IPS DF 6.9 (cell line): ENCODE results near the gene ACTMAP.

Experiments
- DNase-seq: peaks from one replicate; pipeline ENCODE4 v3.0.0-alpha.2; 2013; ENCODE audit warnings: low read depth, low spot score
- H3K27ac ChIP-seq: one replicate; pipeline ENCODE4 v1.5.1; 2013; ENCODE audit warnings: low read length, control low read depth
- H3K27me3 ChIP-seq: 2 replicates; pipeline ENCODE4 v1.6.1; 2013; ENCODE audit warnings: mild to moderate bottlenecking, low read length; ENCODE audit not compliant: control insufficient read depth, insufficient read depth
- H3K36me3 ChIP-seq: 2 replicates; pipeline ENCODE4 v1.6.1; 2013; ENCODE audit warnings: low read length; ENCODE audit not compliant: control insufficient read depth, insufficient read depth
- H3K4me1 ChIP-seq: 2 replicates; pipeline ENCODE4 v1.6.1; 2013; ENCODE audit warnings: low read length; ENCODE audit not compliant: control insufficient read depth, insufficient read depth
- H3K4me3 ChIP-seq: 2 replicates; pipeline ENCODE4 v1.5.1; 2013; ENCODE audit warnings: mild to moderate bottlenecking, low read length
- H3K9me3 ChIP-seq: 2 replicates; pipeline ENCODE4 v1.6.1; 2013; ENCODE audit warnings: low read length, inconsistent platforms; ENCODE audit not compliant: control insufficient read depth, insufficient read depth
- WGBS: extraction: QIAGEN DNeasy Blood & Tissue Kit; methylation state at CpG from one replicate; pipeline ENCODE4 v1.1.7; 2013; ENCODE audit warnings: mixed read lengths, missing lambda C conversion rate; ENCODE audit not compliant: insufficient read length, insufficient coverage; 5-methylcytosine and 5-hydroxymethylcytosine counted together

ACTMAP gene

GRCh38 chr19:40742886-40743285 is 7.4 kb downstream of the ACTMAP start:
- H3K27me3 ChIP-seq = no peaks in the 10 kb centered on the region
- WGBS = no CpG with 5 or more reads among the region's 12 CpGs
- H3K27ac ChIP-seq = no peak overlapping the region

GRCh38 chr19:40742477-40742876 is 7.8 kb downstream of the ACTMAP start:
- WGBS = no CpG with 5 or more reads among the region's 17 CpGs

More at GRCh38 chr19:40742886-40743285, 7.4 kb downstream of the ACTMAP start:
- H3K4me1 ChIP-seq = no peaks in the 10 kb centered on the region
- H3K4me3 ChIP-seq = no peak overlapping the region
- no peaks in the 10 kb centered on the region for H3K9me3 ChIP-seq
- H3K36me3 ChIP-seq = peaks cover 11% of the 10 kb centered on the region
- no peak for DNase-seq

GRCh38 chr19:40741527-40742390 is 8.5 kb downstream of the ACTMAP start:
- H3K36me3 ChIP-seq = peaks cover 11% of the 10 kb centered on the region
- H3K27ac ChIP-seq = no peak overlapping the region
- no peaks in the 10 kb centered on the region for H3K9me3 ChIP-seq
- no peaks in the 10 kb centered on the region for H3K4me1 ChIP-seq
- DNase-seq = no peak
- WGBS = no CpG with 5 or more reads among the region's 10 CpGs
- H3K27me3 ChIP-seq = no peaks in the 10 kb centered on the region
- no peak overlapping the region for H3K4me3 ChIP-seq

More at GRCh38 chr19:40742477-40742876, 7.8 kb downstream of the ACTMAP start:
- Histone ChIP-seq H3K9me3 (no peaks in the 10 kb centered on the region), H3K4me3 (no peak overlapping the region), H3K36me3 (peaks cover 11% of the 10 kb centered on the region), H3K27me3 (no peaks in the 10 kb centered on the region), H3K4me1 (no peaks in the 10 kb centered on the region), H3K27ac (no peak overlapping the region)
- DNase-seq = no peak

GRCh38 chr19:40740747-40741146 is 9.5 kb downstream of the ACTMAP start:
- H3K4me1 ChIP-seq = no peaks in the 10 kb centered on the region
- DNase-seq = no peak
- H3K27ac ChIP-seq = no peak overlapping the region
- no peak overlapping the region for H3K4me3 ChIP-seq
- no CpG with 5 or more reads among the region's 6 CpGs for WGBS
- H3K9me3 ChIP-seq = no peaks in the 10 kb centered on the region
- no peaks in the 10 kb centered on the region for H3K27me3 ChIP-seq
- H3K36me3 ChIP-seq = peaks cover 11% of the 10 kb centered on the region

- H3K36me3 ChIP-seq = peaks cover 11% of the 10 kb centered on the region
- H3K27me3 ChIP-seq = no peaks in the 10 kb centered on the region
- no peak overlapping the region for H3K4me3 ChIP-seq
- H3K4me1 ChIP-seq = no peaks in the 10 kb centered on the region
- DNase-seq = no peak
- no peaks in the 10 kb centered on the region for H3K9me3 ChIP-seq
- H3K27ac ChIP-seq = no peak overlapping the region
- no CpG with 5 or more reads among the region's 16 CpGs for WGBS
Measured at GRCh38 chr19:40739871-40740703, 10.2 kb downstream of the ACTMAP start.

- no CpG with 5 or more reads among the region's 22 CpGs for WGBS
- no peak overlapping the region for H3K4me3 ChIP-seq
- H3K27me3 ChIP-seq = no peaks in the 10 kb centered on the region
- H3K27ac ChIP-seq = no peak overlapping the region
- H3K36me3 ChIP-seq = peaks cover 11% of the 10 kb centered on the region
- H3K4me1 ChIP-seq = no peaks in the 10 kb centered on the region
- no peaks in the 10 kb centered on the region for H3K9me3 ChIP-seq
- no peak for DNase-seq
Measured at GRCh38 chr19:40739030-40739839, 11.0 kb downstream of the ACTMAP start.

- WGBS = no CpG with 5 or more reads among the region's 9 CpGs
- H3K27ac ChIP-seq = no peak overlapping the region
- no peak for DNase-seq
- H3K36me3 ChIP-seq = peaks cover 6% of the 10 kb centered on the region; the same call in 1 of the 2 replicates
- no peak overlapping the region for H3K4me3 ChIP-seq
- no peaks in the 10 kb centered on the region for H3K27me3 ChIP-seq
- no peaks in the 10 kb centered on the region for H3K9me3 ChIP-seq
- H3K4me1 ChIP-seq = no peaks in the 10 kb centered on the region
Measured at GRCh38 chr19:40737102-40737644, 13.1 kb downstream of the ACTMAP start.

GRCh38 chr19:40736661-40737060 is 13.6 kb downstream of the ACTMAP start:
- no CpG with 5 or more reads among the region's 9 CpGs for WGBS
- Histone ChIP-seq H3K9me3 (no peaks in the 10 kb centered on the region), H3K36me3 (peaks cover 6% of the 10 kb centered on the region; the same call in 1 of the 2 replicates), H3K4me3 (no peak overlapping the region), H3K27me3 (no peaks in the 10 kb centered on the region), H3K4me1 (no peaks in the 10 kb centered on the region), H3K27ac (no peak overlapping the region)
- DNase-seq = no peak

GRCh38 chr19:40735013-40735771 is 15.1 kb downstream of the ACTMAP start:
- no peaks in the 10 kb centered on the region for H3K9me3 ChIP-seq
- H3K27me3 ChIP-seq = no peaks in the 10 kb centered on the region
- no peak overlapping the region for H3K4me3 ChIP-seq
- no peak overlapping the region for H3K27ac ChIP-seq
- H3K36me3 ChIP-seq = peaks cover 6% of the 10 kb centered on the region; the same call in 1 of the 2 replicates
- no peaks in the 10 kb centered on the region for H3K4me1 ChIP-seq
- DNase-seq = no peak
- WGBS = no CpG with 5 or more reads among the region's 11 CpGs
